Thyroid gland (tissue), 4 donors: Measurements from ENCODE around the gene TCF3. TPM values are rescaled to one million over a fixed set of nuclear protein-coding genes. Genes with fewer than 3 reads are reported as not detected.

Experiments
- DNase-seq, 2 donors: peaks; one replicate each; pipeline ENCODE4 v3.0.0-alpha.2; 2019
- H3K27ac ChIP-seq, 3 donors: fragments of 200-600 bp; sonication (generic); 1 replicate in 2 of 3; 2 replicates in 1 of 3; pipeline ENCODE4 v1.5.1; 2016 to 2019; ENCODE audit warnings: mild to moderate bottlenecking in 1 of 3, moderate library complexity in 1 of 3
- H3K27me3 ChIP-seq: fragments of 200-600 bp; sonication (generic); one replicate; pipeline ENCODE4 v1.5.1; 2019
- H3K36me3 ChIP-seq, 2 donors: fragments of 200-600 bp; sonication (generic); one replicate each; pipeline ENCODE4 v1.5.1; 2016 to 2019
- H3K4me1 ChIP-seq, 2 donors: fragments of 200-600 bp; sonication (generic); one replicate each; pipeline ENCODE4 v1.5.1; 2017 to 2019
- H3K4me3 ChIP-seq, 3 donors: fragments of 200-600 bp; sonication (generic); replicated peaks in 1 of 3; 1 replicate in 2 of 3; 2 replicates in 1 of 3; pipeline ENCODE4 v1.5.1; 2016; ENCODE audit warnings: mild to moderate bottlenecking in 1 of 3
- H3K9me3 ChIP-seq: fragments of 200-600 bp; sonication (generic); one replicate; pipeline ENCODE4 v1.5.1; 2017
- CTCF ChIP-seq, 6 experiments: fragments of 200-600 bp in 3 of 6; fragments of 450-650 bp in 3 of 6; sonication (generic) in 3 of 6; IDR thresholded peaks; one replicate each; pipeline ENCODE4 v1.5.1; 2016 to 2019; ENCODE audit warnings: antibody characterized with exemption in 6 of 6, mild to moderate bottlenecking in 2 of 6, inconsistent platforms in 1 of 6, moderate library complexity in 1 of 6
- POLR2A ChIP-seq, 2 donors: fragments of 450-650 bp; IDR thresholded peaks; one replicate each; pipeline ENCODE4 v1.6.1; 2017; ENCODE audit warnings: antibody characterized with exemption in 2 of 2, mild to moderate bottlenecking in 2 of 2, moderate library complexity in 1 of 2
- WGBS, 2 donors: methylation state at CpG; one replicate each; pipeline ENCODE4 v1.1.5; 2017; 5-methylcytosine and 5-hydroxymethylcytosine counted together
- intact Hi-C: fragments of 100-400 bp; cut with DNase I; formaldehyde crosslinking; loops from one replicate; pipeline ENCODE4 v1.15.1; 2023
- total RNA-seq, 4 donors: library from RNA; depleted of rRNA; stranded (reverse); fragments of >200 nt; gene quantifications; one replicate each; pipeline ENCODE4 v1.2.3, GENCODE V29; 2016

The TCF3 gene
- total RNA-seq, 4 donors from 2014 or later, result 28.6 to 70.6 (median 43.8) TPM

GRCh38 chr19:1599460-1599846 lies 53.0 kb downstream of the TCF3 start:
- whole genome bisulfite sequencing, 2 donors, result 93 to 97% methylated on average over 5 of the region's 15 CpGs
- intact Hi-C loops, result no loop called here
- no peaks in the 10 kb centered on the region for H3K9me3 ChIP-seq
- H3K4me3 ChIP-seq, result no peak overlapping the region
- no peak for DNase-seq
- H3K36me3 ChIP-seq, result peaks cover 14 to 17% of the 10 kb centered on the region in 2 donors
- peaks cover 8 to 19% of the 10 kb centered on the region in 2 donors for H3K4me1 ChIP-seq
- H3K27ac ChIP-seq, result no peak overlapping the region
- no peak for TF ChIP-seq CTCF (IDR thresholded peaks at IDR 0.05)
- no peak for TF ChIP-seq POLR2A (IDR thresholded peaks at IDR 0.05)
- no peaks in the 10 kb centered on the region for H3K27me3 ChIP-seq

- peaks cover 14 to 17% of the 10 kb centered on the region in 2 donors for H3K36me3 ChIP-seq
- WGBS, 2 donors, result 95 to 96% methylated on average over 3 to 20 of the region's 20 CpGs
- no peak for DNase-seq
- H3K27me3 ChIP-seq, result no peaks in the 10 kb centered on the region
- intact Hi-C loops, result no loop called here
- no peak overlapping the region for H3K4me3 ChIP-seq
- peaks cover 2 to 14% of the 10 kb centered on the region in 2 donors for H3K4me1 ChIP-seq
- H3K27ac ChIP-seq, result no peak overlapping the region
- no peaks in the 10 kb centered on the region for H3K9me3 ChIP-seq
- TF ChIP-seq POLR2A (IDR thresholded peaks at IDR 0.05) (no peak), CTCF (IDR thresholded peaks at IDR 0.05) (no peak)
Measured at GRCh38 chr19:1598777-1599459, 53.5 kb downstream of the TCF3 start.

GRCh38 chr19:1593501-1593772 lies 59.0 kb downstream of the TCF3 start:
- TF ChIP-seq CTCF (IDR thresholded peaks at IDR 0.05) (no peak), POLR2A (IDR thresholded peaks at IDR 0.05) (no peak)
- Histone ChIP-seq H3K27me3 (no peaks in the 10 kb centered on the region), H3K36me3 (peaks cover 13 to 17% of the 10 kb centered on the region in 2 donors), H3K9me3 (no peaks in the 10 kb centered on the region), H3K4me3 (peak overlapping the region in 1 of 3 donors; percentile 45), H3K4me1 (peaks cover 20 to 22% of the 10 kb centered on the region in 2 donors), H3K27ac (peak overlapping the region in 2 of 3 donors; percentile 63 to 64)
- WGBS, 2 donors, result 34 to 51% methylated on average over 8 to 10 of the region's 10 CpGs
- DNase-seq, result no peak
- intact Hi-C loops, result no loop called here

GRCh38 chr19:1592755-1593500 lies 59.5 kb downstream of the TCF3 start, which contains the start of gene MBD3:
Gene MBD3, minus strand, starts transcription at chr19:1592865. Its CDS starts 234 bp downstream, at chr19:1592631.
- TF ChIP-seq POLR2A (IDR thresholded peaks at IDR 0.05) (peak; percentile 27 to 85), CTCF (IDR thresholded peaks at IDR 0.05) (peak in 2 of 6 experiments; percentile 23 to 31)
- Histone ChIP-seq H3K4me3 (peak within 1 kb of the TSS; percentile 14 to 83 (median 71)), H3K9me3 (no peaks in the 10 kb centered on the region), H3K27me3 (no peaks in the 10 kb centered on the region), H3K4me1 (peaks cover 20 to 22% of the 10 kb centered on the region in 2 donors), H3K27ac (peak within 1 kb of the TSS; percentile 14 to 86 (median 79)), H3K36me3 (peaks cover 8 to 15% of the 10 kb centered on the region in 2 donors)
- intact Hi-C loops, result no loop called here
- WGBS, 2 donors, result 2 to 3% methylated on average over 19 to 27 of the region's 68 CpGs
- peak; percentile 95 for DNase-seq
